PC-3 (cell line): ENCODE results near the gene LRPAP1.

Experiments used
- CTCF ChIP-seq: fragments of 300-600 bp; sonication (generic); conservative IDR thresholded peaks from 2 replicates; pipeline ENCODE4 v1.5.1; 2017; ENCODE audit warnings: antibody characterized with exemption, low read depth, mild to moderate bottlenecking, low read length
- EZH2 ChIP-seq: fragments of 300-600 bp; sonication (generic); IDR thresholded peaks from one replicate; pipeline ENCODE4 v1.6.1; 2017; ENCODE audit warnings: antibody characterized with exemption, mild to moderate bottlenecking, low read length; ENCODE audit not compliant: unreplicated experiment

GRCh38 chr4:3492741-3493719, 39.2 kb downstream of the LRPAP1 start:
- TF ChIP-seq CTCF: no peak
- no peak for TF ChIP-seq EZH2
